ENCODE results near the gene FADD.
A peak's percentile ranks its signal among the peaks of the same experiment; 100 is the strongest.

The FADD gene, protein sequence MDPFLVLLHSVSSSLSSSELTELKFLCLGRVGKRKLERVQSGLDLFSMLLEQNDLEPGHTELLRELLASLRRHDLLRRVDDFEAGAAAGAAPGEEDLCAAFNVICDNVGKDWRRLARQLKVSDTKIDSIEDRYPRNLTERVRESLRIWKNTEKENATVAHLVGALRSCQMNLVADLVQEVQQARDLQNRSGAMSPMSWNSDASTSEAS

GRCh38 chr11:70202920-70203750 lies at the start of gene FADD:
Gene FADD (plus strand): TSS chr11:70203296. CDS start chr11:70203460, 164 bp downstream.
- DNase-seq: peak; percentile 82

DNA sequence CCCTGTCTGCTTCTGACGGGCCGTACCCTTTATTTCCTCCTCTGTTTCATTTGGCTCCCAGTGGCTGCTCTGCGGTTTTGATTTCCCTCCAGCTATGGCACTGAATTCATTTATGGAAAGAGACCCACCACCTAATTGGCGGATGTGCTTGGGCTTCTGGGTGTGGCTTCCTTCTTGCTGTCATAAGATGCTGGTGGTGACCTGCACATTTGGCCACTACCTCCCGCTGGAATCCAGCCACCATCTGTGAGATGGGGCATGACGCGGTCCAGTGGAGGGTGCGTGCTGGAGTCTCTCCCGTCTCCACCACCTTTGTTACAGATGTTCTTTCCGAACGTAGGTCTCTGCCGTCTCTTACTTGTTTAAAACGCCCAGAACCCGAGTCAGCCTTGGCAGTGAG lies 47.7 kb upstream of the FADD start:
- no peak for DNase-seq

- no peak for DNase-seq
Observed at GRCh38 chr11:70156291-70157037, 46.6 kb upstream of the FADD start.

GRCh38 chr11:70158201-70158600 lies 44.9 kb upstream of the FADD start:
- no peak for DNase-seq

DNA sequence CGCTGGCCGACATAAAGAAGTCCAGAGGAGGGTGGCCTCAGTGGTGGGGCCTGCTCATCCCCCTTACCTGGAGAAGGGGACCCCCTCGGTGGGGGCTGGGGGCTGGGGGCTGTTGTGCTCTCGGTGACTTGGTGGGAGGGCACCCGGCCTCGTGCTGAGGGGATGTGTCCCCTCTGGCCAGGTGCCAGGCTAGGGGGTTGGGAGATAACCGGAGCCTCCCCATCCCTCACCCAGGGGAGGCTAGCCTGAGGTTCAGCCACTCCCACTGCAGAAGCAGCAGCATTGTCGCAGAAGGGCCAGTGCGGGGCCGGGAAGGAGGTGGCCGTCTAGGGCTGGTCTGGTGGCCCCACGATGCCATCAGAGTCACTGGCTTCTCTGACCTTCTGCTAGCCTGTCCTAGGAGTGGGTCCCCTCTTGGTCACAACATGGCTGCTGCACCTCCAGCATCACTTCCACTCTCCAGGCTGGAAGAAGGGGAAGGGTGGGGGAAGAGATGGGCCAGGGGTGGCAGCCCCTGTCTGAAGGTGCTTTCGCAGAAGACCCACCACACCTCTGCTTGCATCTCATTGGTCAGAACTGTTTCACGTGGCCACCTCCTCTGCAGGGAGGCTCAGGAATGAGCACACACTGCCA lies 44.2 kb upstream of the FADD start:
- DNase-seq: no peak

DNA sequence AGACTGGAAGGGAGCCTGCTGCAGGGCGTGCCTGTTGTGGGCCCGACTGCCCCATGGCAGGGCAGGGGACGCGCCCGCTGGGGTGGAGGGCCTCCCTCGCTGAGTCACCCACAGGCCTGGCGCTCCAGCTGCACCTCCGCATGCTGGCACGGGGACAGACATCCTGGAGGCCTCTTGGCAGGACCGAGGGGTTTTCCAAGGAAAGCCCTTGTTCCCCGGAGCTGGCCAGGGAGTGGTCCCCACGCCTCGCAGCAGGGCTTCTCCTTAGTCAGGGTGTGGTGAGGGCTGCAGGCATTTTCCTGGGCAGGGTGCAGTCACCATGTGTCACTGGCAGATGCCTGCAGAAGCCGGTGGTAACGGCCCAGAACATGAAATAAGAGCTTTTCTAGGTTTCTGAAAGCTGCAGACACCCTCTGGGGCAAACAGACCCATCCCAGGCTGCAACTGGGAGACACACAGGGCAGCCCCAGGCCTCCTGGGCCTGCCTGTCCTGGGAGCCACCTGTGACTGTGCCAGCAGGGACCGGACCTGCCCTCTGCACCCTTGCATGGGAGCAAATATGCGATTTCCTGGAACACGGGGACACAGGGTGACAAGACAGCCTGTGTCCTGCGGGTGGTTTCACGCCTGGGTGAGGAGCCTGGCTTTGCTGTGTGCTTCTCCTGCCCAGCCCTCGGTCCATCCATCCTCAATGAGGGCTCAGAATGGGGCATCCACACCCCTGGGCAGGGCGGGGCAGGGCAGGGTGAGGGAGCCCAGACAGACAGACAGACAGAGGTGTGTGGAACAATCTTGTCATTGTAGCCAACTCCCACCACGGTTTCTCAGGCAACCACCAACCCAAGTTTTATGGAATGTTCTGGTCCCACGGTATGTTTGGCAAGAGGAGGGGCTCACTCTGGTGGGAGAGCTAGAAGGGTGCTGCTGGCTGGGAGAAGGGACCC lies 43.2 kb upstream of the FADD start:
- no peak for DNase-seq

DNA sequence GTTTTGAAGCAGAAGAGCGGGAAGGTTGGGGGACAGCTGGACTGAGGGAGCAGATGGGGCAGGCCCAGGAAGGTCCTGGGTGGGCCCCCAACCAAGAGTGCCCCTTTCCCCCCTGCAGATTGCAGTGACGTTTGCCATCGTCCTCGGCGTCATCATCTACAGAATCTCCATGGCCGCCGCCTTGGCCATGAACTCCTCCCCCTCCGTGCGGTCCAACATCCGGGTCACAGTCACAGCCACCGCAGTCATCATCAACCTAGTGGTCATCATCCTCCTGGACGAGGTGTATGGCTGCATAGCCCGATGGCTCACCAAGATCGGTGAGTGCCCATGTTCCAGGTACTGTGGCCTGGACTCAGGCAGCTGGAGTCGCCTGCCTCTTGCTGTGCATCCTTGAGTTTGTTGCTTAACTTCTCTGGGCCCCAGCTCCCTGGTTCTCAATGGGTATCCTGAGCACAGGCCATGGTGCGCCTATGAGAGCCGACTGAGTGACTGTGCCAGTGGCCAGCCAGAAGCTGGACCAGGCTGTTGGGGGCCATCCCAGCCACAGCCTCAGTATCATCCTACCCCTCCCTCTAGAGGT lies 42.0 kb upstream of the FADD start:
- DNase-seq: no peak

DNA sequence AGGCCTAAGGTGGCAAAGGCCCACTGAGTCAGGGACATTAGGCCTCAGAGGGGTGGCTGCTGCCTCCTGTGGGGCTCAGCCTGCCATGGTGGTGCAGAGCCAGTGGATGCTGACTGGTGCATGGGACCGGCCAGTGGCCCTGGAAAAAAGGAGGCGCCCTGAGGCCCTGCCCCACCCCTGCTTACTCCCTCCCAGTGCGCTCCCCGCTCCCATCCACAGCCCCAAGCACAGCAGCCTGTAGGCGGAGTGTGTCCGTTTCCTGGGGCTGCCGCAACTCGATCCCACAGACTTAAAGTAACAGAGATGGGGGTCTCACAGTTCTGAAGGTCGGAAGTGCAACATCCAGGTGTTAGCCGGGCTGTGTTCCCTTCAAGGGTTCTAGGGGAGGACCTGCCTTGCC lies 38.4 kb upstream of the FADD start:
- DNase-seq: no peak

DNA sequence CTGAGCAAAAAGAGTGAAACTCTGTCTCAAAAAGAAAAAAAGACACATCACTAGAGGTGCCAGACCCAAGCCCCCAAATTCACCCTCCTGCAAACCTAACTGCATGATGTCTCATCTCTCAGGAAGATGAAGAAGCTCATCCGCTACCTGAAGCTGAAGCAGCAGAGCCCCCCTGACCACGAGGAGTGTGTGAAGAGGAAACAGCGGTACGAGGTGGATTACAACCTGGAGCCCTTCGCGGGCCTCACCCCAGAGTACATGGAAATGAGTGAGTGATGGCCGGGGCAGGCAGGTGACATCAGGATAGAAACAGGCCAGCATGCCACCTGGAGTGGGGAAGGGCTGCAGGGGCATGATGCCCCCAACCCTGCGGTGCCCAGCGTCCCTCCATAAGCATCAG lies 36.0 kb upstream of the FADD start:
- DNase-seq: no peak

DNA sequence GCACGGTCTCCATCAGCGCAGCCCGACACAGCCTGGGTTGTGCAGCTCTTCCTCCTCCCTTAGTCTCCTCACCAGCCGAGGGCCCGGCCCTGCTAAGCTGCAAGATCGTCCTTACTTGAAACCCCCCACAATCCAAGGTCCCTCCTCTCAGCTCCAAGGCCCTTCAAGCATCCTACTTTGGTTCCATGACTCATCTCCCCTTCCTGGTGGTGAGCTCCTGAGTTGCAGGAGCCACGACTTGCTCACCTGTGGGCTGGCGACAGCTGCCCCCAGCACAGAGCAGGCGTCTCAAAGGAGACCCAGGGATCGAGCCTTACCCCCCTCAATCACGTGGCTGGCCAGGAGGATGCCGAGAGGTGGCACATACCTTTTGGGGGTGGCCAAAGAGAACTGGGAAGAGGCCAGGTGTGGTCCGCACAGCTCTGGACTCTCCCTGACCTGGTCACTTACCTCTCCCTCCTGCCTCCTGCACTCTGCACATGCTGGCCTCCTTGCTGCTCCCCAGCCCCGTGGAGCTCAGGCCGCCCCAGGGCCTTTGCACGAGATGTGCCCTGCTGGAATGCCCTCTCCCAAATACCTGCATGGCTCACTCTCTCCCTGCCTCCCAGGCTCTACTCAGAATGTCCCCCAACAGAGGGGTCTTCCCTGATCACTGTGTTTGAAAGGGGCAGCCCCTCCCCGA lies 35.2 kb upstream of the FADD start:
- DNase-seq: no peak

DNA sequence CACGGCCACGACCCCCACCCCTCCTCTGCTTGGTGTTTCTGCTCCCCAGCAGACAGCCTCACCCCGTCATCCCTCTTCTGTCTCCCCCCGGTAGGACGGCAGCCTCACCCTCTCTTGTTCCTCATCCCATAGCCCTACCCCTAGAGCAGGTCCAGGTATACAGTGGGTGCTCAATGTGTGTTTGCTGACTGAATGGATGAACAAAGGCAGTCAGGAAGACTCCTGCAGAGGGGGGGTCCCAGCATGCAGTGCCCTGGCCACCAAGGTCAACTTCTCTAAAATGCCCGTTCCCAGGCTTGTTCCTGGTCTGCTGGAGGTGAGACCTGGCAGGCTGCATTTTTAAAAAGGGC lies 34.7 kb upstream of the FADD start:
- no peak for DNase-seq

GRCh38 chr11:70169127-70169526 lies 34.0 kb upstream of the FADD start:
- DNase-seq: no peak

- DNase-seq: no peak
Observed at GRCh38 chr11:70169632-70170031, 33.5 kb upstream of the FADD start.

GRCh38 chr11:70170596-70171210 lies 32.4 kb upstream of the FADD start:
- no peak for DNase-seq

DNA sequence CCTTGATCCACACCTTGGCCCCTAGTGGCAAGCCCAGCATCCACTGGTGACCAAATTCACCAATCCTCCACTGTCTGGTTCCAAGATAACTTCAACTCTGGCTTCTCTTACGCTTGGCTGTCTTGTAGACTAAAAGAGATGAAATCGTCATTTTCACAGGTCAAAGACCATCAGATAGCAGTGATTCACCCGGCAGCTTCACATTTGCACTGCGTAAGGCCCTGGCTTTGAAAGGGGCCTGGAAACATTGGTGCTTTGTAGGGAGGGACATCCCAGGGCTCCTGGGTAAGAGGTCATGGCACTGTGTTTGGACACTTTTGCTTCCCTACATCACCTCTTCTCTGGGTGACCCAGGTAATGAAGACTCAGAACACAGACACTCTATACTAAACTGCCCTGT lies 30.1 kb upstream of the FADD start:
- no peak for DNase-seq

DNA sequence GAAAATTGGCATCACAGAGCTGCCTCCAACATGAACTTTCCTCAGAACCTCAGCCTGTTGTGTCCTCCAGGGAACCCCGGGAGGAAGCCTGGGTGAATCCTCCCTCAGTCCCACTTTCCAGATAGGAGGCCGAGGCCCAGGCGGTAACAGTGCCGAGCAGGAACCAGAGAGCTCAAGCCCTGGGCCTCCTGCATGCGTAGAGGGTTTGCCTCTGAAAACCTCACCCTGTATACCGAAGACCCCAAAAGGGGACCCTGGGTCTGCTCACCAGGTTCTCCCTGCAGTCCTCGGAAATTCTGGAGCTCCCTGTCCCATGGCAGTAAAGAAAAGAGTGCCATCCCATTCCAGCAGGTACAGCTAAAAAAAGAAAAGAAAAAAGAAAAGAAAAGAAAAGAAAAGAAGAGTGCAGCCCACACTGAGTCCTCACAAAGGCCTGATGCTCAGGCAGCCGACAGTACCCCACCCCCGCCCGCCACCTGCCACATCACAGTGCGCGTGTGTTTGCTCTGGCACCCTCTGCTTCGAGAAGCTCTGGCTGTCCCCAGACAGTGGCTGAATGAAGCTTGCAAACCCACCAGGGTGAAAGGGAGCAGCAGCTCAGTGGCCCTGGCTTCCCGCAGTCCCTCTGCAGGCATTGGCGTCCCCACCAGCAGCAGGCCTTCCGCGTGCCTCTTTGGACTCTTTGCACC lies 28.4 kb upstream of the FADD start:
- no peak for DNase-seq

GRCh38 chr11:70175236-70175698 lies 27.8 kb upstream of the FADD start:
- no peak for DNase-seq

GRCh38 chr11:70176940-70177689 lies 26.0 kb upstream of the FADD start:
- DNase-seq: peak; percentile 33

DNA sequence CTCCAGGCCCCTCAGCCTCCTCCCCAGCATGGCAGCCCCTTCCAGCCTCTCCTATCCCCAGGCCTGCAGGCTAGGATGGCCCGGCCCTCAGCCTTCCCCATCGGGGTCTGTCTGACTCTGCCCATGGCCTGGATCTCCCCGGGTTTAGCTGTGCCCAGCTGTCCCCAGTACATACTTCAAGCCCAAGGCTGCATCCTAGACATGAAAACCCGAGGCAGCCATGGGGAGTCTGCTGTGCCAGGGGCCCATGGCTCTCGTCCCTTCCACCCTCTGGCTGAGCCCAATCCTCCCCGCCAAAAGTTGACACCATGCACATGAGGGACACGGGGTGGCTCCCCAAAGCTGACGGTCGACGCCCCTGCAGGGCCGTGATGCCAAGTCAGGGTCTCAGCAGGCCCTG lies 22.2 kb upstream of the FADD start:
- no peak for DNase-seq
